IMR-90 (cell line): Measurements from ENCODE around the gene ATPAF2. TPM values are rescaled to one million over a fixed set of nuclear protein-coding genes. Genes with fewer than 3 reads are reported as not detected.

Source experiments
- ATAC-seq: fragments of 200-7000 bp; cut with Tn5 transposase; 2 replicates; pipeline ENCODE4 v1.9.1; 2020; ENCODE audit warnings: low read depth, mild to moderate bottlenecking, moderate library complexity
- BruUV-seq: library from RNA; stranded (reverse); fragments of 400-500 nt; replicated peaks from 2 replicates; lab custom pipeline; 2021; lab: Mats Ljungman, UMichigan
- CTCF ChIA-PET: fragments of 300-600 bp; formaldehyde crosslinking; extraction: SDS; loops from one replicate; lab custom pipeline; 2021; ENCODE audit warnings: antibody characterized with exemption; lab: Yijun Ruan, JAX
- POLR2A ChIA-PET: fragments of 300-600 bp; sonication (Branson Sonifier 250); formaldehyde crosslinking; loops from one replicate; lab custom pipeline; 2022; ENCODE audit warnings: antibody characterized with exemption; ENCODE audit not compliant: unreplicated experiment; lab: Charles Lee
- DNase-seq: peaks from one replicate; pipeline ENCODE4 v3.0.0; 2013
- H2AFZ ChIP-seq: replicated peaks from 2 replicates; pipeline ENCODE3; 2013; ENCODE audit warnings: low read length, mild to moderate bottlenecking; ENCODE audit not compliant: poor library complexity
- H2AK5ac ChIP-seq: 2 replicates; pipeline ENCODE4 v1.6.1; 2013; ENCODE audit warnings: low read depth, low read length, inconsistent platforms
- H2AK9ac ChIP-seq: replicated peaks from 2 replicates; pipeline ENCODE3; 2013; ENCODE audit warnings: mild to moderate bottlenecking, low read depth, low read length, moderate library complexity; ENCODE audit not compliant: poor library complexity
- H2BK120ac ChIP-seq: 2 replicates; pipeline ENCODE4 v1.6.1; 2013; ENCODE audit warnings: low read depth, low read length, inconsistent platforms
- H2BK15ac ChIP-seq: 3 replicates; pipeline ENCODE4 v1.6.1; 2013; ENCODE audit warnings: low read depth, low read length, inconsistent platforms
- H2BK20ac ChIP-seq: 2 replicates; pipeline ENCODE4 v1.6.1; 2013; ENCODE audit warnings: low read depth, mild to moderate bottlenecking, inconsistent platforms, low read length, moderate library complexity
- H2BK5ac ChIP-seq: 2 replicates; pipeline ENCODE4 v1.6.1; 2013; ENCODE audit warnings: mild to moderate bottlenecking, low read depth, low read length, inconsistent platforms; ENCODE audit not compliant: poor library complexity, severe bottlenecking
- H3K14ac ChIP-seq: replicated peaks from 2 replicates; pipeline ENCODE4 v1.6.1; 2013; ENCODE audit warnings: low read depth, low read length, inconsistent platforms
- H3K18ac ChIP-seq: 2 replicates; pipeline ENCODE4 v1.6.1; 2013; ENCODE audit warnings: low read depth, low read length, control low read depth
- H3K23ac ChIP-seq: 2 replicates; pipeline ENCODE4 v1.6.1; 2013; ENCODE audit warnings: low read depth, low read length, inconsistent platforms
- H3K27ac ChIP-seq: 2 replicates; pipeline ENCODE4 v1.5.1; 2013; ENCODE audit warnings: mild to moderate bottlenecking, control low read depth, low read length; ENCODE audit not compliant: insufficient read depth
- H3K27me3 ChIP-seq: 2 replicates; pipeline ENCODE4 v1.6.1; 2013; ENCODE audit warnings: low read length; ENCODE audit not compliant: control insufficient read depth, insufficient read depth
- H3K36me3 ChIP-seq: 2 replicates; pipeline ENCODE4 v1.6.1; 2013; ENCODE audit warnings: low read length, mixed read lengths; ENCODE audit not compliant: control insufficient read depth, insufficient read depth
- H3K4ac ChIP-seq: 2 replicates; pipeline ENCODE4 v1.6.1; 2013; ENCODE audit warnings: low read depth, low read length, inconsistent platforms
- H3K4me1 ChIP-seq: 2 replicates; pipeline ENCODE4 v1.6.1; 2013; ENCODE audit warnings: low read length, mixed read lengths; ENCODE audit not compliant: control insufficient read depth, insufficient read depth
- H3K4me2 ChIP-seq: 2 replicates; pipeline ENCODE4 v1.6.1; 2013; ENCODE audit warnings: low read depth, mild to moderate bottlenecking, control low read depth, low read length, moderate library complexity
- H3K4me3 ChIP-seq: 2 replicates; pipeline ENCODE4 v1.5.1; 2013; ENCODE audit warnings: low read depth, mild to moderate bottlenecking, control low read depth, low read length, moderate library complexity; ENCODE audit not compliant: insufficient read depth
- H3K56ac ChIP-seq: 2 replicates; pipeline ENCODE4 v1.6.1; 2013; ENCODE audit warnings: low read length, inconsistent platforms; ENCODE audit not compliant: insufficient read depth; ENCODE audit errors: extremely low read depth
- H3K79me1 ChIP-seq, 2 experiments: 2 replicates each; pipeline ENCODE4 v1.6.1; 2013; ENCODE audit warnings: low read length in 2 of 2, inconsistent platforms in 1 of 2, low read depth in 1 of 2
- H3K9ac ChIP-seq: 2 replicates; pipeline ENCODE4 v1.6.1; 2013; ENCODE audit warnings: low read depth, low read length, control low read depth
- H3K9me1 ChIP-seq: 2 replicates; pipeline ENCODE4 v1.6.1; 2013; ENCODE audit warnings: low read length, inconsistent platforms; ENCODE audit not compliant: insufficient read depth
- H3K9me3 ChIP-seq: 2 replicates; pipeline ENCODE4 v1.6.1; 2013; ENCODE audit warnings: low read length; ENCODE audit not compliant: control insufficient read depth, insufficient read depth
- H4K20me1 ChIP-seq: 2 replicates; pipeline ENCODE4 v1.6.1; 2013; ENCODE audit warnings: low read length, inconsistent platforms; ENCODE audit not compliant: insufficient read depth
- H4K5ac ChIP-seq: 2 replicates; pipeline ENCODE4 v1.6.1; 2013; ENCODE audit warnings: mild to moderate bottlenecking, low read depth, low read length, control low read depth
- H4K8ac ChIP-seq, 2 experiments: 2 replicates each; pipeline ENCODE4 v1.6.1; 2013; ENCODE audit warnings: low read depth in 2 of 2, low read length in 2 of 2, control low read depth in 1 of 2, inconsistent platforms in 1 of 2
- H4K91ac ChIP-seq: 2 replicates; pipeline ENCODE4 v1.6.1; 2013; ENCODE audit warnings: low read depth, low read length, inconsistent platforms; ENCODE audit not compliant: insufficient read depth
- BHLHE40 ChIP-seq: fragments of 150-350 bp; IDR thresholded peaks from 2 replicates; pipeline ENCODE4 v1.6.1; 2016; ENCODE audit warnings: mild to moderate bottlenecking, low read depth, low read length
- FOS ChIP-seq: fragments of 150-350 bp; IDR thresholded peaks from 2 replicates; pipeline ENCODE4 v1.6.1; 2016; ENCODE audit warnings: low read depth, low read length
- MAFK ChIP-seq: IDR thresholded peaks from 2 replicates; pipeline ENCODE4 v1.6.1; 2012; ENCODE audit warnings: low read depth, low read length, improper control_type of control experiment
- RAD21 ChIP-seq: IDR thresholded peaks from 2 replicates; pipeline ENCODE4 v1.6.1; 2012; ENCODE audit warnings: low read length, improper control_type of control experiment
- RCOR1 ChIP-seq: IDR thresholded peaks from 2 replicates; pipeline ENCODE4 v1.6.1; 2012; ENCODE audit warnings: mild to moderate bottlenecking, low read length, improper control_type of control experiment; ENCODE audit not compliant: insufficient replicate concordance
- SMC3 ChIP-seq: fragments of 150-350 bp; IDR thresholded peaks from 2 replicates; pipeline ENCODE4 v1.6.1; 2016; ENCODE audit warnings: low read depth, mild to moderate bottlenecking, antibody characterized with exemption, low read length, moderate library complexity
- WGBS, 2 experiments: methylation state at CpG; one replicate each; pipeline versions ENCODE4 v1.1.5 to v1.1.7; 2013; ENCODE audit warnings: missing lambda C conversion rate in 2 of 2; ENCODE audit not compliant: insufficient read length in 1 of 2; ENCODE audit errors: extremely low coverage in 2 of 2; 5-methylcytosine and 5-hydroxymethylcytosine counted together
- dilution Hi-C: fragments of 300-500 bp; cut with HindIII; formaldehyde crosslinking; loops from one replicate; pipeline ENCODE4 v1.14.3; 2018; ENCODE audit warnings: low sequenced_read_pairs; ENCODE audit not compliant: unreplicated experiment
- in situ Hi-C: fragments of 300-500 bp; cut with MboI; formaldehyde crosslinking; loops from 3 replicates; pipeline ENCODE4 v1.14.3; 2019; ENCODE audit warnings: low sequenced_read_pairs, inconsistent platforms, mixed read lengths
- intact Hi-C: fragments of 100-400 bp; cut with micrococcal nuclease; formaldehyde crosslinking; loops from 2 replicates; pipeline ENCODE4 v1.10.0; 2022
- polyA plus RNA-seq, 3 experiments: library from polyadenylated mRNA; depleted of rRNA; stranded (reverse); fragments of >200 nt; gene quantifications; 2 replicates each; pipeline ENCODE4 v1.2.3, GENCODE V29; 2012; ENCODE audit warnings: low replicate concordance in 1 of 3
- total RNA-seq: library from RNA; depleted of rRNA; stranded (reverse); fragments of >200 nt; gene quantifications from 2 replicates; pipeline ENCODE4 v1.2.3, GENCODE V29; 2012
- TF ChIP-seq, protein P1 (sequence below): fragments of 150-350 bp; IDR thresholded peaks from 2 replicates; pipeline ENCODE4 v1.6.1; 2016; ENCODE audit warnings: low read depth, mild to moderate bottlenecking, low read length, moderate library complexity, borderline replicate concordance
- TF ChIP-seq, protein P2 (sequence below): conservative IDR thresholded peaks from 2 replicates; pipeline ENCODE4 v1.5.1; 2012; ENCODE audit warnings: mild to moderate bottlenecking, low read depth, low read length, improper control_type of control experiment
- TF ChIP-seq, protein P3 (sequence below): fragments of 150-350 bp; IDR thresholded peaks from 2 replicates; pipeline ENCODE4 v1.6.1; 2017; ENCODE audit warnings: mild to moderate bottlenecking, antibody characterized with exemption, low read length, low read depth

The ATPAF2 gene
- total and polyA plus RNA-seq, 2 of the 4 experiments (the other 2 are of a cell fraction) = 19.5 to 27.6 TPM

DNA sequence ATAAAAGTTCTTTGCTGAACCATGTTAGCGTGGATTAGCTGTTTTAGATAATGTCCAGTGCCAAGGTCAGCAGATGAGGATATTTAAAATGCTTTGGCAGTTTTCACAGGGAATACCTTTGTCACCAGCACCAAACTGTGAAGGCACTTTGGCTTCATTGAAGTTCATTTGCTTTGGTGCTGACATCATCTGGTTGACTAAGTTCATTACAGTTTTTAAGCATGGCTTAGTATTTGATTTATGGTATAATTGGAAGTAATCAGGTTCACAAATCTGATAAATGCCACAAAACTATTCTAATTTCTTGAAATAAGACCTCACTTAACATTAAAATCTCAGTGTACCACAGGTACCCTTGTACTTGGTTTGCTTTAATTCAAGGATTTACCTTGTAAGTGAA lies 4.5 kb upstream of the ATPAF2 start:
- dilution Hi-C loops = no loop called here
- peaks cover 11% of the 10 kb centered on the region; the same call in 1 of the 2 replicates for H4K20me1 ChIP-seq
- DNase-seq = peak; percentile 33

More for the DNA sequence above, 4.5 kb upstream of the ATPAF2 start:
- Histone ChIP-seq H3K36me3 (peaks cover 9% of the 10 kb centered on the region), H2AK5ac (no peak overlapping the region), H3K56ac (no peak overlapping the region), H2BK5ac (no peak overlapping the region), H3K4me1 (peaks cover 11% of the 10 kb centered on the region), H3K4ac (no peak overlapping the region), H2BK120ac (no peak overlapping the region), H3K23ac (no peak overlapping the region), H3K9ac (no peak overlapping the region), H3K9me3 (no peaks in the 10 kb centered on the region), H3K4me2 (no peak overlapping the region), H3K4me3 (no peak overlapping the region), H2AFZ (no peak overlapping the region), H3K27ac (no peak overlapping the region), H3K27me3 (no peaks in the 10 kb centered on the region), H2BK15ac (no peak overlapping the region), H2BK20ac (no peak overlapping the region), H3K9me1 (peaks cover 7% of the 10 kb centered on the region), H3K18ac (no peak overlapping the region), H3K79me1 (peaks cover 35 to 41% of the 10 kb centered on the region in 2 experiments), H2AK9ac (no peak overlapping the region), H4K91ac (no peak overlapping the region), H3K14ac (no peak overlapping the region), H4K5ac (no peak overlapping the region), H4K8ac (no peak overlapping the region)
- ChIA-PET POLR2A (no interaction called here), CTCF (no interaction called here)
- ATAC-seq = no peak
- WGBS, 2 experiments = 67% methylated on average over 1 of the region's 1 CpG; no CpG with 5 or more reads in 1 of the 2 experiments
- BruUV-seq = no TSS peak
- in situ Hi-C loops = no loop called here
- intact Hi-C loops = no loop called here
- TF ChIP-seq, protein P1, sequence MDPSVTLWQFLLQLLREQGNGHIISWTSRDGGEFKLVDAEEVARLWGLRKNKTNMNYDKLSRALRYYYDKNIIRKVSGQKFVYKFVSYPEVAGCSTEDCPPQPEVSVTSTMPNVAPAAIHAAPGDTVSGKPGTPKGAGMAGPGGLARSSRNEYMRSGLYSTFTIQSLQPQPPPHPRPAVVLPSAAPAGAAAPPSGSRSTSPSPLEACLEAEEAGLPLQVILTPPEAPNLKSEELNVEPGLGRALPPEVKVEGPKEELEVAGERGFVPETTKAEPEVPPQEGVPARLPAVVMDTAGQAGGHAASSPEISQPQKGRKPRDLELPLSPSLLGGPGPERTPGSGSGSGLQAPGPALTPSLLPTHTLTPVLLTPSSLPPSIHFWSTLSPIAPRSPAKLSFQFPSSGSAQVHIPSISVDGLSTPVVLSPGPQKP = no peak
- TF ChIP-seq, protein P2, sequence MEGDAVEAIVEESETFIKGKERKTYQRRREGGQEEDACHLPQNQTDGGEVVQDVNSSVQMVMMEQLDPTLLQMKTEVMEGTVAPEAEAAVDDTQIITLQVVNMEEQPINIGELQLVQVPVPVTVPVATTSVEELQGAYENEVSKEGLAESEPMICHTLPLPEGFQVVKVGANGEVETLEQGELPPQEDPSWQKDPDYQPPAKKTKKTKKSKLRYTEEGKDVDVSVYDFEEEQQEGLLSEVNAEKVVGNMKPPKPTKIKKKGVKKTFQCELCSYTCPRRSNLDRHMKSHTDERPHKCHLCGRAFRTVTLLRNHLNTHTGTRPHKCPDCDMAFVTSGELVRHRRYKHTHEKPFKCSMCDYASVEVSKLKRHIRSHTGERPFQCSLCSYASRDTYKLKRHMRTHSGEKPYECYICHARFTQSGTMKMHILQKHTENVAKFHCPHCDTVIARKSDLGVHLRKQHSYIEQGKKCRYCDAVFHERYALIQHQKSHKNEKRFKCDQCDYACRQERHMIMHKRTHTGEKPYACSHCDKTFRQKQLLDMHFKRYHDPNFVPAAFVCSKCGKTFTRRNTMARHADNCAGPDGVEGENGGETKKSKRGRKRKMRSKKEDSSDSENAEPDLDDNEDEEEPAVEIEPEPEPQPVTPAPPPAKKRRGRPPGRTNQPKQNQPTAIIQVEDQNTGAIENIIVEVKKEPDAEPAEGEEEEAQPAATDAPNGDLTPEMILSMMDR = peak; percentile 26; the same call in 1 of the 2 replicates
- TF ChIP-seq RAD21 (peak; percentile 20; the same call in 1 of the 2 replicates), FOS (no peak), BHLHE40 (no peak), MAFK (no peak), SMC3 (peak; percentile 24; the same call in 1 of the 2 replicates), RCOR1 (no peak)
- TF ChIP-seq, protein P3, sequence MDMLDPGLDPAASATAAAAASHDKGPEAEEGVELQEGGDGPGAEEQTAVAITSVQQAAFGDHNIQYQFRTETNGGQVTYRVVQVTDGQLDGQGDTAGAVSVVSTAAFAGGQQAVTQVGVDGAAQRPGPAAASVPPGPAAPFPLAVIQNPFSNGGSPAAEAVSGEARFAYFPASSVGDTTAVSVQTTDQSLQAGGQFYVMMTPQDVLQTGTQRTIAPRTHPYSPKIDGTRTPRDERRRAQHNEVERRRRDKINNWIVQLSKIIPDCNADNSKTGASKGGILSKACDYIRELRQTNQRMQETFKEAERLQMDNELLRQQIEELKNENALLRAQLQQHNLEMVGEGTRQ = no peak
